NCI-H1694 treated with DMSO at 0.1 percent for 48 hours (cell line): ENCODE results near the gene SLC12A1.
"Not testable (repeated sequence)": the region's sequence is repeated elsewhere in the genome, so short reads cannot be mapped to it uniquely, and the experiment has no call there.

Source experiments
- DNase-seq: peaks from one replicate; lab custom pipeline; 2025; lab: John Stamatoyannopoulos, UW

SLC12A1 gene

DNA sequence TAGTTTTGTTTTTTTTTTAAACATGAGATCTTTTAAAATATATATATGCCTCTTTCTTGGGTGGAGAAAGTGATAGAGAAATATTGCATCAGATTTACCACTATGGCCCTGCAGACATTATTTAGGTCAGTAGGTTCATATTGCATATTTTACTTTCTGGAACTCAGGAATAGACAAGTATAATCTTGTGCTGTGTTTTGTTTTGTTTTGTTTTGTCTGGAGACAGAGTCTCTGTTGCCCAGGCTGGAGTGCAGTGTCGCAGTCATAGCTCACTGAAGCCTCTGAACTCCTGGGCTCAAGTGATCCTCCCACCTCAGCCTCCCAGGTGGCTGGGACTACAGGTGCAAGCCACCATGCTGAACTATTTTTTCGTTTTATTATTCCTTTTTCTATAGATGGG is 103.6 kb downstream of the SLC12A1 start:
- DNase-seq, result no peak

DNA sequence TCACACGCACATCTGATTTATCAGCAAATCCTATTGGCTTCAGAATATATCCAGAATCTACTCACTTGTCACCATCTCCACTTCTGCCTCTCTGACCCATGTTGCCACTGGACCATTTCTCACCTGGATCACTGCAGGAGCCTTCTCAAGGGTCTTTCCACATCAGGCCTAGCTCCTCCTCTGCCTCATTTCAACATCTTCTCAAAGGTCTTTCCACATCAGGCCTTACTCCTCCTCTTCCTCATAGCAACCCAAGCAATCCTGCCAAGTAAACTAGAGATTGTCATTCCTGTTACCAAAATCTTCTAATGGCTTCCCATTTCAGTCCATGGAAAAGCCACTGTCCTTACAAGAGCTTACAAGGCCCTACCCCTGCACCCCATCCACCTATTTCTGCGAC is 107.1 kb downstream of the SLC12A1 start:
- DNase-seq, result no peak

DNA sequence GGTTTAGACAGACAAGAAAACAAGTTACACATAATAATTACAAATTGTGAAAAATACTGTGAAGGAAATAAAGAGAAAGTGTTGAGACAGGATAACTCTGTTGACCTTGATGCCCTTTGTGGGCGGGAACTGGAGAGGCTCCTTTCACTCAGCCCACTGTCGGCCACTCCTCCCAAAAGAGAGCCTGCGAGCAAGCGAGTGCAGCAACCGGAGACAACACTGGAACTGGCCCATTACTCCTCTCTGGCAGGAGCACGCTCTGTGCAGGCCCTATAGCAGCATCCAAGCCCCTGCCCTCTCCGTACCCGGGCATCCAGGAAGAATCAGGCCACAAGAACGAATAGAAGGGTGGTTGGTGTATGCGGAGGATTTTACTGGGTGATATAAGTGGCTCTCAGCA is 108.9 kb downstream of the SLC12A1 start:
- DNase-seq, result no peak

DNA sequence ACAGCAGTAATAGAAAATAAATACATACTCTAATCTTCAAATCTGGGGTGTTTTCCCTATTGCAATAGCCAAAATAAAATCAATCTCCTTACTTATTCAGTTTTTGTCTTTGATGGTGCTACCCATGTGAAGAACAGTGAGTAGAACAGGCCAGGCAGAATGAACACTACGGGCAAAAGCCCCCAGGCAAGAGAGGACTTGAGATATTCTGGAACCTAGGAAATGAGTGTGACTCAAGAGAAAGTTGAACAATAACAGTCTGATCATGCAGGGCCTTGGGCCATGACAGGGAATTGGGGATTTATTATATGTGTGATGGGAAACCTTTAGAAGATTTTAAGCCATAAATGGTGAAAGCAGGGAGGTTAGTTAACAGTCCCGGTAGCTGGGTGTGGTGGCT is 111.1 kb downstream of the SLC12A1 start:
- no peak for DNase-seq

DNA sequence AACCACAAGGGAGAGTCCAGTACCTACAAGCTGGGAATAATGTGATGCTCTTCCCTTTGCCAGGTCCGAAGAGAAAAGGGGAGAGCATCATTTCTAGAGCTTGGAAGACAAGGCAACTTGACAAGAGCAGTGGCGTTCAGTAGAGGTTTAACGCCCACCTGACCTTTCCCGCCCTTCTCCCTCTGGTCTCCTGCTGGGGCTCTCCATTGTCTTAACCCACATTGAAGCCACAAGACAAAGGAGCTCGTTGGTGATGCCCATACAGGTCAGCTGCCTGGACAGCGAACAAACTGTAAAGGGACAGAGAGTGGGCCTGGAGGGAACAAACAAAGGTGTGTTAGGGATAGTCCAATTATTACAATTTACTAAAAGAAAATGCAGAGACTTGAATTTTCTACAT is 112.0 kb downstream of the SLC12A1 start:
- no peak for DNase-seq

DNA sequence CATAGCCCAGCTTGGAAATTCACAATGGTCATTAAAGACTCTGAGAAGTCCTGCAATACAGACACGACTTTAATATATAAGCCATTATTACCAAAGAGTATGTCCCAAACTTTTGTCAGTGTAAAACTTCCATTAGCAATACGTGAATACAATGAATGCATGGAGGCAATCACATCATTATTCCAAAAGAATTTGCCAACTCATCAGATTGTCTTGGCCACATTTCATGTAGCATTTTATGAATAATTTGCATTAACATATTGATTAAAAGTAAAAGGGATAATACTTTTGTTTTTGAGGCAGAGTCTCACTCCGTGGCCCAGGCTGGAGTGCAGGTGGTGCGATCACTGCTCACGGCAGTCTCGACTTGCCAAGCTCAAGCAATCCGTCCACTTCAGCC is 117.2 kb downstream of the SLC12A1 start:
- no peak for DNase-seq

DNA sequence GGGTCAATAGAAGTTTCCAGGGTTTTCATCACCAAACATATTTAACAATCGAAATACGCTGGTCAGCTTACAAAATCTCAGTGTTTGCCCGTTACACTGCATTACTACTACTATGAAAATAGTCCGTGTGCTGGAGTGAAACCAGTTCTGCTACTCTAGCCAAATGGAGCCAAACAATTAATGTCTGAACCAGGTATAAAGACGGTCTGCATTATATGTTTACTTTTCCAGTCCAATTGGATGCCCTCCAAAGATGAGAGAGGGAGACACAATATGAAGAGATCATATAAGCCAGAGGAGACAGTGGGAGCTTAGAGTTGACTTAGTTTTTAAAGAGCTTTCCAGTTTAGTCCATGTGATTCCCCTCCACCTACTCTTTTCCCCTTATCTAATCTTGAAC is 118.8 kb downstream of the SLC12A1 start:
- DNase-seq, result no peak

DNA sequence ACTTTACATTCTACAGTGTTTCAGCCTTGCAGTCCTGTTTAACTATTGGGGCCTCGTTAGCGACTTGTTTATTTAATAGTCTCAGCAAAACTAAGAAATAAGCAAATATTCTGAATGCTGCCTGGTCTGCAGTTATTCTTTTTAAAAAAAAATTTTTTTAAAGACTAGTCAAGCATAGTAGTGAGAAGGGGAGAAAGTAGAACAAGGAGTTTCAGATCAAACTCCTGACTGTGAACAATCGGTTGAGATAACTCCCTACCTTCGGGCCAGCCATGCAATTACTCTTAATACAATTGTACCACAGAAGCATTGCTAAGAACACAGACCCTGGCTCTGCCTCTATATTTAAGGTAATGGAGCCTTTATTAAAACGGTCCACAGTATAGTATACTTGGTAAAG is 119.3 kb downstream of the SLC12A1 start:
- no peak for DNase-seq

DNA sequence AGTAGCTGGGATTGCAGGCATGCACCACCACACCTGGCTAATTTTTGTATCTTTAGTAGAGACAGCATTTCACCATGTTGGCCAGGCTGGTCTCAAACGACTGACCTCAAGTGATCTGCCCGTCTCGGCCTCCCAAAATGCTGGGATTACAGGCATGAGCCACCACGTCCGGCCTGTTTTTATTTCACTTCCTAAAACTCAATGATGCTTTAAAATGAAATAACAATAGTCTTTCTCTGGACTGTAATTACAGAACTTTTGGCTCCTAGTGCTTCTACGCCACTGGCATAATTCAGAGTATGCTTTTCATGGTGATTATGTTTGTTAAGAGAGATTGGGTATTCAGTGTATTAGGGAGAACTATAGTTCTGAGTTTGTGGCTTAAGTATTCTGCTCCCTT is 120.1 kb downstream of the SLC12A1 start:
- not testable (repeated sequence) for DNase-seq

DNA sequence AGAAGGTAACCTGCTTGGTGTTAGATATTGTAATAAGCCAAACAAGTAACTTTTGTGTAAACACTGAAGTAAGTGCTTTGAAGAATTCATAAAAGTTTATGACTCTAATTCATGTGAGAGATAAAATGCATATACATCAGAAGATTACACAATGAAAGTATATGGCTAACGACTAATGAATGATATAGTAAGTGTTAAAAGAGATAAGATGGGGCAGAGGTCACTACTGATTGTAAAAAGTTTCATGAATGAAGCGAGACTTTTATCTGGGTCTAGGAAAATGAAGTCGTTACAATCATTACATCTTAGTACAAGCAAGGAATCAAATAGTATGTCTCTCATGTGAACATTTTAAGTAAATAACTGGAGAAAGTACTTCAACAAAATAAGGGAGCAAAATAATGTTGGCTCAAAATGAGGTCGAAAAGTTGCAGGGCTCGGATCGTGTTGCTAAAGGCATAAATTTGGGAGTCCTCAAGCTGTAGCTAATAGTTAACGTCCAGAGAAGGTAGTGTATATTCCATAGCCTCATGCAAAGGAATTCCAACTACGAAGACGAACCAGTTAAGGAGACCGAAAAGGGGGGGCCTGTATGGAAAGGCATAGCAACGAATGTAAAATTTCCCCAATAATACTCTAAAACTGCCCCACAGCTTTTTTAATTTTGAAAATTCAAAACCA is 124.1 kb downstream of the SLC12A1 start:
- no peak for DNase-seq

DNA sequence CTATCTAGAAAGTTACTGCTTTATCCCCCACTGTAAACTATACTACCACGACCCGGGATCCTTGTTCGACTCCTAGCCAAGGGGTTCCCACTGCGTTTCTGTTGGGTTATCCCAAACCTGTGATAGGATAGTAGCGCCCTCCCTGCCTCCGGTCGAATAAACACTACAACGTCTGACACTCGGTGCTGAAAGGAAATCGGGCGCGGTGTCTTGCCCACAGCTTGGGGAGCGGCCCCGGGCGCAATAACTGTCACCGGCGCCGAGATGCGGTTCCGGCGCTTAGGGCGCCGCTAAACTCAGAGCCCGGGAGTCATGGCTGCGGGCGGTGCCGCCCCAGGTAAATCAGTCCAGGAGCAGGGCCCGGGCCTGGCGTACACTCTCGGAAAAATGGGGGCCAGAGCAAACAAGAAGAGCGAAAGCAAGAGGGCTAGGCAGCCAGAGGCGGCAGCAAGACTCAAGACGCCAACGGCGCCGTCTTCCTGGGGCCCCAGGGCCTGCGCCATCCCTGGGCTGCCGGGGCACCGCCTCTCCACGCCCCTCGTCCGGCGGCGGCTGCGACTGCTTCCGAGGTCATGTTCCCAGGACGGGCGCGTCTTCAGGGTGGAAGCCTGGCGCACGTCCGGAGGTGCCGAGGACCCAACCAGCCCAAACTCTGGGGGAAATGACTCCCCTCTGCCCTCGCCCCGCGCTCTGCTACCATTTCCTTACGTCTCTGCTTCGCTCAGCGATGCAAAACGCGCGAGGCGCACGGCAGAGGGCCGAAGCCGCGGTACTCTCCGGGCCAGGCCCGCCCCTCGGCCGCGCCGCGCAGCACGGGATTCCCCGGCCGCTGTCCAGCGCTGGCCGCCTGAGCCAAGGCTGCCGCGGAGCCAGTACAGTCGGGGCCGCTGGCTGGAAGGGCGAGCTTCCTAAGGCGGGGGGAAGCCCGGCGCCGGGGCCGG is 125.0 kb downstream of the SLC12A1 start, which contains the start of gene DUT:
TSS of gene DUT (plus strand) at position 575 of the 941 bp plus-strand sequence. CDS start at position 662, 87 bp downstream.
- peak; percentile 53 for DNase-seq

DNA sequence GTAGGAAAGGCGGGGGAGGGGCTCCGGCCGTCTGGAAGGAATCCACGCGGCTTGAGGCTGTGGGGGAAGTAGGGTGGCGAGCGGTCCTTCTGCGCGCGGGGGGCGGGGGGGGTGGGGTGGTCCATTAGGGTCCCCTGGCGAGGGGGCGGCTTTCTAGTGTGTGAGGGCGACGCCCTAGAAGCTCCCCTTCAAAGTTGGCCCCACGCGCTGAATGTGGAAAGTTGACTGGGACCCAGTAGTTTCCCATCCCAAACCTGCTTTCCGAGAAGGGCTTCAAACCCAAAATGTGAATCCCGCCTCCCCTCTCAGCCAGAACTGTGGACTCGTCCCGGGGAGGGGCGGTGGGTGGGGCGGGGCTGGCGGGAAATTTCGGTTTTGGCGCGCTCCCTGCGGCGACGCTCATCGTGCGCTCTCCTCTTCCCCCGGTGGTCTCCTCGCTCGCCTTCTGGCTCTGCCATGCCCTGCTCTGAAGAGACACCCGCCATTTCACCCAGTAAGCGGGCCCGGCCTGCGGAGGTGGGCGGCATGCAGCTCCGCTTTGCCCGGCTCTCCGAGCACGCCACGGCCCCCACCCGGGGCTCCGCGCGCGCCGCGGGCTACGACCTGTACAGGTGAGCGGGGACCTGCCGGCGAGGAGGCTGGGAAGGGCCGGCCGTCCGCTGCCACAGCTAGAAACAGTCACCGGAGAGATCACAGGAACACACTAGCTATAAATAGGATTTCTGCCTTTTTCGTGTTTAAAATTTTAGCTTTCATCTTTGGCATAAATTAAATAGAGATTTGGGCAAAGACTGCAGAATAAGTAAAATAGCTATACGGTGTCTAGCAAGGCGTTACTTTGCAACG is 125.9 kb downstream of the SLC12A1 start:
- peak; percentile 40 for DNase-seq

DNA sequence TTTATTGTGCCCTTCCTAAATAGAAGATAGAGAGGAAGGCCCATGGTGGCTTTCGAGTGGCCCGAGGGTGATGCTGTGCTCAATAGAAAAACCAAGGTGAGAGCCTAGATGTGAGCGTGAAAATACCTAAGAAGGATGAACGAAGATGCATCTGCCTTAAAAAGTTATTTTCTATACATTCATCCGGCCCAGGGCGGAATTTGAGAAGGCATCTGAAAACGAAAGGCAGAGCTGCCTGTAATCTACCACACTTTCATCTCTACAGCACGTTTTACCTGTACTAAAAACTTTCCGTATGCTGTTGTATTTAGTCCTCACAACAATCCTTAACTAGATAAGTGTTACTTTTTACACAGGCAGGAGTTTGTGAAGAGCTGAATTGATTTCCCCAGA is 126.5 kb downstream of the SLC12A1 start:
- DNase-seq, result no peak

DNA sequence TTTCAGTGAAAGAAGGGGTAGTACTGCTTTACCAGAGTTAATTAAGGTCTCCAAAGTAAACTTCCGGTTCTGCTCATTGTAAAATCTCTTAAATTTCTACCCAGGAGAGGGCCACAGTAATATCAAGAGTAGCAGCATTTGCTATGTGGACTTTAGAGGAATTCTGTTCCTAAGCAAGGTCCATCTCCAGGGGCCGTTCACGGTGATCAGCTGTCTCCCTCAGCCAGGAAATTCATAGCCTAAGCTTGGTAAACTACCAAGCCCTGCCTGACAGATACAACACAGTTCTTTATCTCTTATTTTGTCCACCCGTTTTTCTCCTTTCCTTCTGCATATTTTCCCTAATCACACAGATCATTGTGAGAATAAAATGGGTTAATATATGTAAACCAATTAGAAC is 127.4 kb downstream of the SLC12A1 start:
- no peak for DNase-seq

DNA sequence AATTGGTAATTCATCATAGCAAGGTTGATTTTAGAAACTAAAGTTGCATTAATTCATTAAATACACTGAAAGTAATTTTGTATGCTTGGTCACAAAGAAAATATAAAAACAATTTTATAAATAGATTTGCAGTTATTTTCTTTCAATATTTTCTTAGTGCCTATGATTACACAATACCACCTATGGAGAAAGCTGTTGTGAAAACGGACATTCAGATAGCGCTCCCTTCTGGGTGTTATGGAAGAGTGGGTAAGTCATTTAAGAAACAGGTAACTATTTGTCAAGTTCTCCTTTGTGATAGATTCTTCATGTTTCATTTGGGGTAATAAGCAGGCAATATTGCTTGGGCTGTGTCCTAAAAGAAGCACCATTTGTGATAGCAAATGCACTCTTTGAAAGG is 128.2 kb downstream of the SLC12A1 start:
- no peak for DNase-seq

DNA sequence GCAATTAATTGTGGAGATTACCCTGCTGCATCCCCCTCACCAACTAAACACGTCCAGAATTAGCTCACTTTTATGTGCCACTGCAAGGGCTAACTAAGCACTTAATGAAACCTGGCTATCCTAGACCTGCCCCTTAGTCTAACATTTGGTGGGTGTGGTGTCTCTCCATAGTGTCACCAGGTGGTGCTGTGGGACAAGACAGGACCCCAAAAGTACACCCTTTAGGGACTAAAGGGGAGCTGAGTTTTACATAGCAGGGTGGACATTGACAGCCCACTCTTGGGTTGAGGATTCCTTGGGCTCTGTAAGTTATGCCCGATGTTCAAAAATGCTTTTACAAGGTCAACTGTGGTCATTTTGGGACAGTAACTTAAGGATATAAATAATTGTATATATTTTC is 130.8 kb downstream of the SLC12A1 start:
- no peak for DNase-seq

DNA sequence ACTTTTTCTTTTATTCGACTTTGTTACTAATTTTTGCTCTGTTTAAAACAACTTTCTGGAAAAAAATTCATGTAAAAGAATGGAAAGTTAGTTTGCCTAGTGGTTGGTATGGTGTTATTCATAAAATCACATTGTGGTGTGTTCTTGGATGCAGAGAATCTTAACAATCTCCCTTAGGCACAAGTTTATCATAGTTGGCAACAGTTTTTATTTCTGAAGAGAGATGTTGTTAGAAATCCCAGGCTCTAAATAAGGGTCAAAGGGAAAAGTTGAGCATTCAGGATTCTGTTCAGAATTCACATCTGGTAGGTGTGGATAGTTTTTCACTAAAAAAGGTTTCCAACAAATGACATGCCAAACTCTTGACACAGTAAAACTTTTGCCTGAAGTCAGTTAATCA is 131.5 kb downstream of the SLC12A1 start:
- DNase-seq, result no peak

DNA sequence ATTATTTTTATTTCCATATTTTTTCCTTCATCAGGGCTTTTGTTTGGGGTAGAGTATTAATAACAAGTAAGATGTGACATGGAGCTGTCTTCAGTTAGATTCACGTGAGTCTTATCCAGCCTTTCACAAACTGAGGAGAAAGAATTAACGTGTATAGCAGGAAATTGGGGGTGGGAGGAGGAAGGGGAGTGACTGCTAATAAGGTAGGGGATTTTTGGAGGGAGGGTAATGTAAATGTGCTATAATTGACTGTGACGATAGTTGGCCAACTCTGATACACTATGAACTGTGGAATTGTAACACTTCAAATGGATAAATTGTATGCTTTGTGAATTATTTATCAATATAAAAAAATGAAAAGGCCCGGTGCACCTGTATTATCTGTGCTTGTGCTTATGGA is 134.0 kb downstream of the SLC12A1 start:
- no peak for DNase-seq

DNA sequence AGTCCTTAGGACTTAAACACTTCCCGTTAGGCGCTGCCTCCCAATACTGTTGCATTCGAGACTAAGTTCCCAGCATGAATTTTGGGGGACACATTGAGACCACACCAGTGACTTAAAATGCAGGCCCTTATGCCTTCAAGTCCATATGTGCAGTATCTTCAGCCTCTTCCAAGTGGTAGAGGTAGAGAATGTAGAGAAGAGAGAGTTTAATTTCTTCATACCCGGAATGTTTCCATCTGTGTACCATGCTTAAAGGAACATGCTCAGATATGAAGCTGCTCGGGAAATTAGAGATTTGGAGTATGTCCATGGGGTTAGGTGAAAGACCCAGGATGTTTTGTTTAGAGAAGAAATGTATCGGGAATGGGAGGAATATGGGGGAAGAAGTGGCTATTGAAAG is 137.8 kb downstream of the SLC12A1 start:
- DNase-seq, result no peak

DNA sequence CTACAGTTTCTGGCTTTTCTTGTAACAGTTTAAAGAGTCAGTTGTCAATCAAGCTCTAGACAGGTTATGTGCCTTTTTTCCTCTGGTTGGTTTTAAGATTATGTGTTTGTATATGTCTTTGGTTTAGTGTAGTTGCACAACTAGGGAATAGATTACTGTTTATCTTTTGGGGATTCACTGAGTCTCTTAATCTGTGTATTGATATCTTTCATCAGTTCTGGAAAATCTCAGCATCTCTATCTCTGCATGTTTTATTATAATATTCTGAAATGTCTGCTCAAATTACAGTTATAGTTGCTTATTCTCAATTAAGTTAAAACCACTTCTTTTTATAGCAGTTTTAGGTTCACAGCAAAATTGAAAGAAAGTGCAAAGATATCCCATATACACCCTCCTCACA is 139.4 kb downstream of the SLC12A1 start:
- no peak for DNase-seq

DNA sequence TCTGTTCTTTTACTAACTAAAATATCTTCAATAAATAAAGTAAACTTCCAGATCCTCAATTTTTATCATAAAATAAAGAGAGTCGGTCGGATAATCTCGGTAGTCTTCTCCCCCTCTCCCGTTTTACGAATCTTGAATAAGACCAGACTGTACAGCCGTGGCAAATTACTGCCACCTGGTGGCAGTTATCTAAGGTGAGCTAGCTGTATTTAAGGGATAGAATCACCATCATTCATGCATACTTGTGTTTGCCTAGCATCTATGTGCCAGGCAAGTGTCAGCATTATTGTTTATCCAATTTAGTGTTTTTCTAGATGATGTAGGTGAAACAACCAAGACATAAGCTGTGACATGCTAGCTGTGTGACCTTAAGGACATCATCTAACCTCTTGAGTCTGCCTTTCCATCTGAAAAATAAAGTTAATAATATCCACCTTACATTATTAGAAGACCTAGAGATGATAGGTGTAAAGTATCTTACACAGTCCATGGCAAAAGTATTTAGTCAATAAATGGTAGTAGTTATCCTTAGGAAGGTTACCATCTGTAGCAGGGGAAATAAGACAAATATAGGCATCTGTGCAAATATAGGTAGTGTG is 146.5 kb downstream of the SLC12A1 start:
- peak; percentile 75 for DNase-seq
